Hippocampal formation (tissue), 2 donors: ENCODE results near the gene HOXB4.
"Not testable (repeated sequence)": the region's sequence is repeated elsewhere in the genome, so short reads cannot be mapped to it uniquely, and the experiment has no call there.

ENCODE experiments used
- DNase-seq, 2 donors: peaks; one replicate each; lab custom pipeline; 2025; lab: John Stamatoyannopoulos, UW

Gene HOXB4

GRCh38 chr17:48546924-48547807, 31.0 kb downstream of the HOXB4 start:
- DNase-seq: no peak

GRCh38 chr17:48546137-48546923, 31.8 kb downstream of the HOXB4 start:
- DNase-seq: no peak

GRCh38 chr17:48545539-48545938, 32.6 kb downstream of the HOXB4 start:
- no peak for DNase-seq

GRCh38 chr17:48545022-48545375, 33.2 kb downstream of the HOXB4 start, which contains the start of gene HOXB2:
TSS of gene HOXB2 (minus strand) at chr17:48545109. CDS start at chr17:48544911, 198 bp downstream.
- DNase-seq: no peak

GRCh38 chr17:48544349-48545021, 33.7 kb downstream of the HOXB4 start:
- DNase-seq: no peak

- DNase-seq: no peak
Observed at GRCh38 chr17:48543854-48544348, 34.2 kb downstream of the HOXB4 start.

- DNase-seq: no peak
Observed at GRCh38 chr17:48543107-48543853, 34.9 kb downstream of the HOXB4 start.

GRCh38 chr17:48542698-48543106, 35.4 kb downstream of the HOXB4 start:
- DNase-seq: no peak

GRCh38 chr17:48542114-48542656, 36.0 kb downstream of the HOXB4 start:
- no peak for DNase-seq

GRCh38 chr17:48541577-48542113, 36.5 kb downstream of the HOXB4 start:
- no peak for DNase-seq

- DNase-seq: no peak
Observed at GRCh38 chr17:48541036-48541576, 37.0 kb downstream of the HOXB4 start.

- DNase-seq: no peak
Observed at GRCh38 chr17:48540213-48540612, 37.9 kb downstream of the HOXB4 start.

- no peak for DNase-seq
Observed at GRCh38 chr17:48539177-48539576, 39.0 kb downstream of the HOXB4 start.

GRCh38 chr17:48537316-48537715, 40.8 kb downstream of the HOXB4 start:
- no peak for DNase-seq

GRCh38 chr17:48535793-48536559, 42.2 kb downstream of the HOXB4 start:
- not testable (repeated sequence) for DNase-seq

- no peak for DNase-seq
Observed at GRCh38 chr17:48532261-48532660, 45.9 kb downstream of the HOXB4 start.

GRCh38 chr17:48530887-48531272, 47.3 kb downstream of the HOXB4 start, which contains the start of gene HOXB1:
TSS of gene HOXB1 (minus strand) at chr17:48531011. CDS start at chr17:48530904, 107 bp downstream.
- DNase-seq: no peak

- no peak for DNase-seq
Observed at GRCh38 chr17:48530208-48530886, 47.8 kb downstream of the HOXB4 start.

- no peak for DNase-seq
Observed at GRCh38 chr17:48529683-48530009, 48.5 kb downstream of the HOXB4 start.
